K562 (cell line): Measurements from ENCODE around the gene MECR. TPM values are rescaled to one million over a fixed set of nuclear protein-coding genes. Genes with fewer than 3 reads are reported as not detected.

Source experiments
- BDP1 ChIP-seq: IDR thresholded peaks from 3 replicates; pipeline ENCODE4 v1.6.1; 2011; ENCODE audit not compliant: insufficient read length, insufficient read depth
- BHLHE40 ChIP-seq: IDR thresholded peaks from 2 replicates; pipeline ENCODE4 v1.6.1; 2011; ENCODE audit warnings: low read length, improper control_type of control experiment
- CREB1 ChIP-seq, 2 experiments: sonication (generic) in 1 of 2; formaldehyde crosslinking in 1 of 2; IDR thresholded peaks; 2 replicates each; pipeline versions ENCODE4 v1.6.1 to v1.8.0; 2012 to 2022; ENCODE audit warnings: inconsistent platforms in 1 of 2, mild to moderate bottlenecking in 1 of 2, missing genetic modification reagents in 1 of 2, moderate library complexity in 1 of 2
- ESRRA ChIP-seq: fragments of 450-650 bp; IDR thresholded peaks from 2 replicates; pipeline ENCODE4 v1.6.1; 2014; ENCODE audit warnings: low read depth, mild to moderate bottlenecking, moderate library complexity, borderline replicate concordance
- ETV1 ChIP-seq: fragments of 450-650 bp; conservative IDR thresholded peaks from 2 replicates; pipeline ENCODE4 v1.6.1; 2016; ENCODE audit warnings: missing genetic modification characterization, control low read depth, low read depth, missing compliant biosample characterization
- FOXK1 ChIP-seq: sonication (generic); formaldehyde crosslinking; IDR thresholded peaks from 2 replicates; pipeline ENCODE4 v1.8.0; 2022; ENCODE audit warnings: missing genetic modification reagents, mild to moderate bottlenecking, borderline replicate concordance
- FOXK2 ChIP-seq, 2 experiments: fragments of 450-650 bp; IDR thresholded peaks in 1 of 2; conservative IDR thresholded peaks in 1 of 2; 2 replicates each; pipeline ENCODE4 v1.6.1; 2016; ENCODE audit warnings: low read depth in 2 of 2, mild to moderate bottlenecking in 1 of 2
- HMG20B ChIP-seq: fragments of 250-450 bp; sonication (Bioruptor Pico); IDR thresholded peaks from 2 replicates; pipeline ENCODE4 v1.5.0; 2021; ENCODE audit warnings: mild to moderate bottlenecking
- KAT7 ChIP-seq: sonication (generic); formaldehyde crosslinking; IDR thresholded peaks from 2 replicates; pipeline ENCODE4 v1.8.0; 2022; ENCODE audit warnings: missing genetic modification reagents, mild to moderate bottlenecking, borderline replicate concordance
- NBN ChIP-seq: fragments of 450-650 bp; IDR thresholded peaks from 2 replicates; pipeline ENCODE4 v1.6.1; 2016; ENCODE audit warnings: low read depth, mild to moderate bottlenecking
- RBM22 ChIP-seq: fragments of 200-400 bp; formaldehyde crosslinking; IDR thresholded peaks from 2 replicates; pipeline ENCODE4 v1.6.1; 2018; ENCODE audit warnings: low read length, low read depth; ENCODE audit not compliant: poor library complexity, severe bottlenecking
- RBM34 ChIP-seq: fragments of 200-400 bp; formaldehyde crosslinking; IDR thresholded peaks from 2 replicates; pipeline ENCODE4 v1.6.1; 2018; ENCODE audit warnings: low read length, borderline replicate concordance; ENCODE audit not compliant: insufficient read depth
- RCOR1 ChIP-seq, 2 experiments: IDR thresholded peaks; 2 replicates each; pipeline ENCODE4 v1.6.1; 2012; ENCODE audit warnings: low read depth in 2 of 2, low read length in 2 of 2, borderline replicate concordance in 1 of 2, improper control_type of control experiment in 1 of 2
- RNF2 ChIP-seq: sonication (generic); IDR thresholded peaks from 2 replicates; pipeline ENCODE4 v1.6.1; 2016
- SNIP1 ChIP-seq: fragments of 450-650 bp; IDR thresholded peaks from 2 replicates; pipeline ENCODE4 v1.7.1; 2017; ENCODE audit warnings: low read depth, mild to moderate bottlenecking
- SP1 ChIP-seq: sonication (generic); formaldehyde crosslinking; IDR thresholded peaks from 2 replicates; pipeline ENCODE4 v1.8.1; 2022; ENCODE audit warnings: mild to moderate bottlenecking, missing genetic modification reagents
- TSC22D4 ChIP-seq: fragments of 450-650 bp; IDR thresholded peaks from 2 replicates; pipeline ENCODE4 v1.6.1; 2016; ENCODE audit warnings: missing genetic modification characterization, missing biosample characterization, control low read depth
- U2AF2 ChIP-seq: fragments of 200-400 bp; formaldehyde crosslinking; optimal IDR thresholded peaks from 2 replicates; pipeline ENCODE3; 2017; ENCODE audit warnings: low read depth, mild to moderate bottlenecking, low read length
- ZNF436 ChIP-seq: fragments of 250-450, 450-650 bp; sonication (Bioruptor Pico); formaldehyde crosslinking; IDR thresholded peaks from 2 replicates; pipeline ENCODE4 v1.7.0; 2020; ENCODE audit warnings: mild to moderate bottlenecking
- ZNF707 ChIP-seq: fragments of 250-450 bp; sonication (Bioruptor Pico); conservative IDR thresholded peaks from 2 replicates; pipeline ENCODE4 v1.8.0; 2022; ENCODE audit warnings: inconsistent platforms, mild to moderate bottlenecking, moderate library complexity
- ZNF764 ChIP-seq: fragments of 250-450 bp; sonication (Bioruptor Pico); IDR thresholded peaks from 2 replicates; pipeline ENCODE4 v1.4.0; 2020; ENCODE audit warnings: low read depth, mild to moderate bottlenecking, moderate library complexity
- polyA plus RNA-seq, 8 experiments: library from polyadenylated mRNA; depleted of rRNA in 4 of 8; stranded (reverse) in 5 of 8; unstranded in 3 of 8; fragments of >200 nt; fragmentation: Nextera tagmentation in 2 of 8; fragmentation: Illumina TruSeq in 1 of 8; extraction: Ambion mirVana in 2 of 8; extraction: Trizol in 1 of 8; gene quantifications; 2 replicates each; pipeline versions ENCODE4 v1.2.1 to v1.2.3, GENCODE V29; 2011 to 2014; ENCODE audit warnings: inconsistent platforms in 1 of 8, missing spikeins in 1 of 8
- total RNA-seq, 7 experiments: library from RNA; depleted of rRNA in 6 of 7; stranded (reverse); fragments of >200 nt in 6 of 7; fragmentation: Illumina TruSeq in 2 of 7; extraction: Trizol in 2 of 7; gene quantifications; 2 replicates each; pipeline versions ENCODE4 v1.2.1 to v1.2.3, GENCODE V29; 2011 to 2021; ENCODE audit warnings: low replicate concordance in 1 of 7
- TF ChIP-seq, protein P1 (sequence below): fragments of 250-450 bp; sonication (Bioruptor Pico); IDR thresholded peaks from 2 replicates; pipeline ENCODE4 v1.4.0; 2020
- TF ChIP-seq, protein P2 (sequence below), 2 experiments: fragments of 450-650 bp; IDR thresholded peaks; 2 replicates each; pipeline ENCODE4 v1.6.1; 2016
- TF ChIP-seq, protein P3 (sequence below): fragments of 450-650 bp; IDR thresholded peaks from 2 replicates; pipeline ENCODE4 v1.6.1; 2014; ENCODE audit warnings: low read depth, mild to moderate bottlenecking, moderate library complexity, borderline replicate concordance

Gene MECR
- total and polyA plus RNA-seq, 9 of the 15 experiments (the other 6 are each of a cell fraction or from before 2014, with no cell fraction given) = 10.4 to 58.6 (median 42.9) TPM

DNA sequence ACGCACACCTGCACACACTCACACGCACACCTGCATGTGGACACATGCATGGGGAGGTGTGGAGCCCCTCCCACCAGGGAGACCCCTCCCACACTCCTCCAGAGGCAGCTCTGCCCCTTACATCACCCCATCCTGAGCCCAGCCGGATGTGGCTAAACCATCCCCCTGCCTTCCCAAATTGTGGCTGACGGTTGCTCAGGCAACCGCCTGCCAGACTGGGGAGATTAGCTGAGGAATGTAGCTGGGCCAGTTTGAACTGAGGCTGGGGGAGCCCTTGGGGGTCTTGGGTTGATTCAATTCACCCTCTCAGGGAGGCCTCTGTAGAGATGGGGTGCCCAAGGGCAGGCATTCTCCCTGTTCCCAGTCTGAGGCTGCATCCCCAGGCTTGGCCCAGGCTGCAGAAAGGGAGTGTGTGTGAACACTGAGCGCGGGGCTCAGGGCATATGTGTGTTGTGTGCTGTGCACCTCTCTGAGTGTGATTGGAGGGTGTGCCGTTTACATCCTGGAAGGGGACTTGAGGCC lies 18.5 kb upstream of the MECR start (continued):
- TF ChIP-seq FOXK2 (conservative IDR thresholded peaks at IDR 0.05 in 1 of 2, IDR thresholded peaks at IDR 0.05 in 1 of 2; ENCODE audit: low read depth in 2 of 2) (no peak), BDP1 (no peak), FOXK1 (no peak), RBM34 (no peak), HMG20B (no peak), CREB1 (IDR thresholded peaks at IDR 0.05) (no peak), CREB1 (CRISPR knock-in tag; IDR thresholded peaks at IDR 0.05) (no peak), U2AF2 (no peak), NBN (no peak), RBM22 (no peak), ZNF436 (CRISPR knock-in tag) (no peak), ZNF707 (CRISPR knock-in tag) (no peak), SNIP1 (no peak), TSC22D4 (tag) (no peak), SP1 (CRISPR knock-in tag) (no peak), ZNF764 (no peak), BHLHE40 (0 out of 2 replicates have a peak, but pooled peaks have one; percentile 11), RNF2 (peak; percentile 64; the same call in 1 of the 2 replicates), ESRRA (peak; percentile 35; the same call in 1 of the 2 replicates), ETV1 (tag) (peak; percentile 77), KAT7 (CRISPR knock-in tag) (no peak), RCOR1 (IDR thresholded peaks at IDR 0.05; ENCODE audit: borderline replicate concordance in 1 of 2, low read depth in 2 of 2, low read length in 2 of 2) (peak in 1 of 2 experiments; percentile 14; a peak in 1 of 4 replicates)
- TF ChIP-seq, protein P1, sequence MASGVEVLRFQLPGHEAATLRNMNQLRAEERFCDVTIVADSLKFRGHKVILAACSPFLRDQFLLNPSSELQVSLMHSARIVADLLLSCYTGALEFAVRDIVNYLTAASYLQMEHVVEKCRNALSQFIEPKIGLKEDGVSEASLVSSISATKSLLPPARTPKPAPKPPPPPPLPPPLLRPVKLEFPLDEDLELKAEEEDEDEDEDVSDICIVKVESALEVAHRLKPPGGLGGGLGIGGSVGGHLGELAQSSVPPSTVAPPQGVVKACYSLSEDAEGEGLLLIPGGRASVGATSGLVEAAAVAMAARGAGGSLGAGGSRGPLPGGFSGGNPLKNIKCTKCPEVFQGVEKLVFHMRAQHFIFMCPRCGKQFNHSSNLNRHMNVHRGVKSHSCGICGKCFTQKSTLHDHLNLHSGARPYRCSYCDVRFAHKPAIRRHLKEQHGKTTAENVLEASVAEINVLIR (CRISPR knock-in tag) = no peak
- TF ChIP-seq, protein P2, sequence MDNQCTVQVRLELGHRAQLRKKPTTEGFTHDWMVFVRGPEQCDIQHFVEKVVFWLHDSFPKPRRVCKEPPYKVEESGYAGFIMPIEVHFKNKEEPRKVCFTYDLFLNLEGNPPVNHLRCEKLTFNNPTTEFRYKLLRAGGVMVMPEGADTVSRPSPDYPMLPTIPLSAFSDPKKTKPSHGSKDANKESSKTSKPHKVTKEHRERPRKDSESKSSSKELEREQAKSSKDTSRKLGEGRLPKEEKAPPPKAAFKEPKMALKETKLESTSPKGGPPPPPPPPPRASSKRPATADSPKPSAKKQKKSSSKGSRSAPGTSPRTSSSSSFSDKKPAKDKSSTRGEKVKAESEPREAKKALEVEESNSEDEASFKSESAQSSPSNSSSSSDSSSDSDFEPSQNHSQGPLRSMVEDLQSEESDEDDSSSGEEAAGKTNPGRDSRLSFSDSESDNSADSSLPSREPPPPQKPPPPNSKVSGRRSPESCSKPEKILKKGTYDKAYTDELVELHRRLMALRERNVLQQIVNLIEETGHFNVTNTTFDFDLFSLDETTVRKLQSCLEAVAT (IDR thresholded peaks at IDR 0.05) = no peak
- TF ChIP-seq, protein P3, sequence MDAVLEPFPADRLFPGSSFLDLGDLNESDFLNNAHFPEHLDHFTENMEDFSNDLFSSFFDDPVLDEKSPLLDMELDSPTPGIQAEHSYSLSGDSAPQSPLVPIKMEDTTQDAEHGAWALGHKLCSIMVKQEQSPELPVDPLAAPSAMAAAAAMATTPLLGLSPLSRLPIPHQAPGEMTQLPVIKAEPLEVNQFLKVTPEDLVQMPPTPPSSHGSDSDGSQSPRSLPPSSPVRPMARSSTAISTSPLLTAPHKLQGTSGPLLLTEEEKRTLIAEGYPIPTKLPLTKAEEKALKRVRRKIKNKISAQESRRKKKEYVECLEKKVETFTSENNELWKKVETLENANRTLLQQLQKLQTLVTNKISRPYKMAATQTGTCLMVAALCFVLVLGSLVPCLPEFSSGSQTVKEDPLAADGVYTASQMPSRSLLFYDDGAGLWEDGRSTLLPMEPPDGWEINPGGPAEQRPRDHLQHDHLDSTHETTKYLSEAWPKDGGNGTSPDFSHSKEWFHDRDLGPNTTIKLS = no peak
